H1 (cell line): ENCODE measurements around the gene STAT1. TPM values are rescaled to one million over a fixed set of nuclear protein-coding genes. Genes with fewer than 3 reads are reported as not detected.
A peak's percentile ranks its signal among the peaks of the same experiment; 100 is the strongest.

Experiments used
- CTCF ChIA-PET: fragments of 300-600 bp; sonication (Branson Sonifier 250); formaldehyde crosslinking; loops from one replicate; lab custom pipeline; 2021; ENCODE audit not compliant: partially characterized antibody; lab: Charles Lee
- POLR2A ChIA-PET: fragments of 300-600 bp; sonication (Branson Sonifier 250); formaldehyde crosslinking; loops from one replicate; lab custom pipeline; 2021; ENCODE audit warnings: inconsistent platforms; ENCODE audit not compliant: partially characterized antibody; lab: Charles Lee
- DNase-seq, 2 experiments: peaks; one replicate each; pipeline versions ENCODE4 v3.0.0 to v3.0.0-alpha.2; 2010 to 2022; ENCODE audit warnings: low spot score in 2 of 2, low read depth in 1 of 2, mixed read lengths in 1 of 2
- FAIRE-seq: peaks from 2 replicates; lab custom pipeline; 2011; peaks lifted over from hg19 to GRCh38; lab: Jason Lieb, UNC
- H2AFZ ChIP-seq: 2 replicates; pipeline ENCODE4 v1.8.1; 2012; ENCODE audit warnings: low read length, inconsistent platforms
- H2AK5ac ChIP-seq: 2 replicates; pipeline ENCODE4 v1.6.1; 2013; ENCODE audit warnings: low read depth, low read length
- H2BK120ac ChIP-seq: replicated peaks from 2 replicates; pipeline ENCODE3; 2013; ENCODE audit warnings: low read depth, low read length, inconsistent platforms
- H2BK12ac ChIP-seq: 2 replicates; pipeline ENCODE4 v1.6.1; 2013; ENCODE audit warnings: low read depth, low read length
- H2BK15ac ChIP-seq: 2 replicates; pipeline ENCODE4 v1.6.1; 2013; ENCODE audit warnings: low read length
- H2BK20ac ChIP-seq: 2 replicates; pipeline ENCODE4 v1.6.1; 2013; ENCODE audit warnings: low read length
- H2BK5ac ChIP-seq: 2 replicates; pipeline ENCODE4 v1.6.1; 2013; ENCODE audit warnings: low read depth, low read length
- H3K14ac ChIP-seq: 2 replicates; pipeline ENCODE4 v1.6.1; 2013; ENCODE audit warnings: inconsistent platforms; ENCODE audit not compliant: insufficient read length
- H3K18ac ChIP-seq: 2 replicates; pipeline ENCODE4 v1.6.1; 2013; ENCODE audit warnings: low read length; ENCODE audit errors: extremely low read depth
- H3K23ac ChIP-seq: 2 replicates; pipeline ENCODE4 v1.6.1; 2013; ENCODE audit warnings: inconsistent platforms; ENCODE audit not compliant: insufficient read length
- H3K23me2 ChIP-seq: 2 replicates; pipeline ENCODE4 v1.6.1; 2013; ENCODE audit warnings: low read depth, low read length
- H3K27ac ChIP-seq: 2 replicates; pipeline ENCODE4 v1.6.1; 2011; ENCODE audit warnings: low read depth, low read length, inconsistent platforms
- H3K27me3 ChIP-seq, 4 experiments: replicated peaks in 1 of 4; 1 replicate in 1 of 4; 2 replicates in 3 of 4; pipeline versions ENCODE4 v1.6.1 to v1.8.1; 2011 to 2013; ENCODE audit warnings: low read length in 3 of 4, mild to moderate bottlenecking in 3 of 4, inconsistent platforms in 2 of 4, mixed read lengths in 2 of 4, moderate library complexity in 1 of 4; ENCODE audit not compliant: control insufficient read depth in 3 of 4, insufficient read depth in 3 of 4; ENCODE audit errors: extremely low read depth in 1 of 4
- H3K36me3 ChIP-seq, 4 experiments: 2 replicates each; pipeline versions ENCODE4 v1.6.1 to v1.8.1; 2011 to 2013; ENCODE audit warnings: mild to moderate bottlenecking in 4 of 4, low read length in 3 of 4, moderate library complexity in 2 of 4, control low read depth in 1 of 4, inconsistent platforms in 1 of 4; ENCODE audit not compliant: insufficient read depth in 4 of 4, control insufficient read depth in 2 of 4
- H3K4ac ChIP-seq: replicated peaks from 2 replicates; pipeline ENCODE3; 2013; ENCODE audit warnings: low read length, low read depth, mixed read lengths, inconsistent platforms; ENCODE audit not compliant: insufficient read length
- H3K4me1 ChIP-seq, 4 experiments: replicated peaks in 1 of 4; 1 replicate in 1 of 4; 2 replicates in 3 of 4; pipeline versions ENCODE4 v1.6.1 to v1.8.1; 2011 to 2013; ENCODE audit warnings: low read length in 3 of 4, inconsistent platforms in 2 of 4, mixed read lengths in 1 of 4; ENCODE audit not compliant: insufficient read depth in 4 of 4, control insufficient read depth in 3 of 4
- H3K4me2 ChIP-seq, 2 experiments: 2 replicates each; pipeline versions ENCODE4 v1.6.1 to v1.8.1; 2011 to 2013; ENCODE audit warnings: low read depth in 2 of 2, low read length in 2 of 2, control low read depth in 1 of 2, inconsistent platforms in 1 of 2, mild to moderate bottlenecking in 1 of 2; ENCODE audit not compliant: insufficient read depth in 1 of 2
- H3K4me3 ChIP-seq, 4 experiments: fragments of 200-600, 300-600 bp in 1 of 4; sonication (generic), shearing (Covaris generic), sonication (Bioruptor Twin) in 1 of 4; 2 replicates each; pipeline versions ENCODE4 v1.5.1 to v1.8.1; 2011 to 2016; ENCODE audit warnings: low read length in 4 of 4, low read depth in 3 of 4, control low read depth in 2 of 4, inconsistent platforms in 2 of 4, mild to moderate bottlenecking in 2 of 4, mixed read lengths in 1 of 4, moderate library complexity in 1 of 4; ENCODE audit not compliant: insufficient read depth in 2 of 4; ENCODE audit errors: extremely low read depth in 1 of 4
- H3K56ac ChIP-seq: replicated peaks from 2 replicates; pipeline ENCODE3; 2013; ENCODE audit warnings: low read depth, mild to moderate bottlenecking, mixed read lengths, low read length, inconsistent platforms; ENCODE audit not compliant: insufficient read length
- H3K79me1 ChIP-seq: 2 replicates; pipeline ENCODE4 v1.6.1; 2013; ENCODE audit warnings: low read depth, low read length, control low read depth
- H3K79me2 ChIP-seq, 2 experiments: 2 replicates each; pipeline versions ENCODE4 v1.6.1 to v1.8.1; 2012 to 2013; ENCODE audit warnings: low read length in 2 of 2, mild to moderate bottlenecking in 2 of 2, inconsistent platforms in 1 of 2; ENCODE audit not compliant: insufficient read depth in 2 of 2, control insufficient read depth in 1 of 2
- H3K9ac ChIP-seq, 4 experiments: replicated peaks in 1 of 4; 1 replicate in 1 of 4; 2 replicates in 3 of 4; pipeline versions ENCODE4 v1.6.1 to v1.8.1; 2011 to 2013; ENCODE audit warnings: low read depth in 3 of 4, low read length in 3 of 4, control low read depth in 2 of 4, mild to moderate bottlenecking in 2 of 4, moderate library complexity in 2 of 4, inconsistent platforms in 1 of 4; ENCODE audit errors: extremely low read depth in 1 of 4
- H3K9me3 ChIP-seq, 2 experiments: 2 replicates each; pipeline versions ENCODE4 v1.6.1 to v1.8.1; 2012 to 2013; ENCODE audit warnings: mild to moderate bottlenecking in 2 of 2, moderate library complexity in 2 of 2, control low read depth in 1 of 2, inconsistent platforms in 1 of 2, low read depth in 1 of 2, low read length in 1 of 2, mixed read lengths in 1 of 2; ENCODE audit not compliant: insufficient read depth in 2 of 2
- H4K20me1 ChIP-seq, 2 experiments: replicated peaks in 1 of 2; 2 replicates each; pipeline versions ENCODE3 to v1.8.1; 2011 to 2013; ENCODE audit warnings: inconsistent platforms in 2 of 2, low read length in 2 of 2, mild to moderate bottlenecking in 1 of 2; ENCODE audit not compliant: insufficient read depth in 2 of 2, control insufficient read depth in 1 of 2
- H4K5ac ChIP-seq: 2 replicates; pipeline ENCODE4 v1.6.1; 2013; ENCODE audit warnings: low read length, low read depth, mixed read lengths, inconsistent platforms; ENCODE audit not compliant: insufficient read length
- H4K8ac ChIP-seq: 2 replicates; pipeline ENCODE4 v1.8.0; 2013; ENCODE audit warnings: mild to moderate bottlenecking, moderate library complexity, low read length, inconsistent platforms; ENCODE audit not compliant: insufficient read depth; ENCODE audit errors: extremely low read depth
- H4K91ac ChIP-seq: replicated peaks from 2 replicates; pipeline ENCODE3; 2013; ENCODE audit warnings: low read length, mixed read lengths, inconsistent platforms; ENCODE audit not compliant: insufficient read length
- CBX5 ChIP-seq: fragments of 300-800, 300-1000 bp; sonication (generic); IDR thresholded peaks from 2 replicates; pipeline ENCODE4 v1.7.1; 2016; ENCODE audit warnings: antibody characterized with exemption, low read length, low read depth
- CTBP2 ChIP-seq: IDR thresholded peaks from 2 replicates; pipeline ENCODE4 v1.7.0; 2011; ENCODE audit warnings: borderline replicate concordance, mild to moderate bottlenecking, moderate library complexity, mixed read lengths, low read length; ENCODE audit not compliant: insufficient read depth, insufficient read length
- CTCF ChIP-seq, 3 experiments: IDR thresholded peaks; 1 replicate in 2 of 3; 2 replicates in 1 of 3; pipeline versions ENCODE4 v1.5.1 to v1.6.1; 2011; ENCODE audit warnings: low read length in 3 of 3, mild to moderate bottlenecking in 3 of 3, inconsistent platforms in 2 of 3, low read depth in 1 of 3, moderate library complexity in 1 of 3; ENCODE audit not compliant: insufficient read depth in 1 of 3; ENCODE audit errors: control extremely low read depth in 1 of 3
- GABPA ChIP-seq: IDR thresholded peaks from 2 replicates; pipeline ENCODE4 v1.6.1; 2011; ENCODE audit warnings: mild to moderate bottlenecking, low read length, moderate library complexity, borderline replicate concordance; ENCODE audit not compliant: insufficient read depth
- HDAC2 ChIP-seq, 2 experiments: fragments of 300-600 bp in 1 of 2; sonication (generic) in 1 of 2; IDR thresholded peaks; 2 replicates each; pipeline ENCODE4 v1.6.1; 2011 to 2012; ENCODE audit warnings: low read depth in 2 of 2, low read length in 2 of 2, mild to moderate bottlenecking in 2 of 2, moderate library complexity in 2 of 2, borderline replicate concordance in 1 of 2, inconsistent platforms in 1 of 2
- MAFK ChIP-seq: IDR thresholded peaks from 2 replicates; pipeline ENCODE4 v1.6.1; 2012; ENCODE audit warnings: low read depth, mild to moderate bottlenecking, improper control_type of control experiment, low read length
- RNF2 ChIP-seq: fragments of 200-900, 300-1000 bp; sonication (generic); IDR thresholded peaks from 2 replicates; pipeline ENCODE4 v1.7.1; 2016; ENCODE audit warnings: borderline replicate concordance, low read depth, mild to moderate bottlenecking, antibody characterized with exemption, low read length; ENCODE audit not compliant: poor library complexity, severe bottlenecking; ENCODE audit errors: missing control alignments
- TEAD4 ChIP-seq: IDR thresholded peaks from 2 replicates; pipeline ENCODE4 v1.6.1; 2012; ENCODE audit warnings: low read depth, low read length, inconsistent platforms, mixed read lengths
- WGBS, 2 experiments: shearing (Covaris generic) in 1 of 2; methylation state at CpG; one replicate each; pipeline versions ENCODE4 v1.1.6 to v1.1.7; 2013 to 2015; ENCODE audit warnings: low lambda C conversion rate in 2 of 2, mixed read lengths in 2 of 2, inconsistent platforms in 1 of 2, low coverage in 1 of 2, missing lambda C conversion rate in 1 of 2; ENCODE audit not compliant: insufficient replicate concordance in 2 of 2, insufficient coverage in 1 of 2, insufficient read length in 1 of 2; ENCODE audit errors: extremely low coverage in 1 of 2, missing lambda C conversion rate in 1 of 2; 5-methylcytosine and 5-hydroxymethylcytosine counted together
- polyA plus RNA-seq, 7 experiments: library from polyadenylated mRNA; depleted of rRNA in 3 of 7; stranded (reverse) in 5 of 7; unstranded in 2 of 7; fragments of >200 nt in 5 of 7; fragments of 200-250 nt in 2 of 7; gene quantifications; 1 replicate in 5 of 7; 2 replicates in 1 of 7; 4 replicates in 1 of 7; pipeline versions ENCODE4 v1.2.1 to v1.2.3, GENCODE V29; 2011 to 2013; ENCODE audit warnings: missing spikeins in 2 of 7, mixed read lengths in 2 of 7
- total RNA-seq: library from RNA; stranded (reverse); fragmentation: NEBNext Ultra II Directional; extraction: Animal tissue kit (Norgen Biotek cat#: 25700); gene quantifications from 2 replicates; pipeline ENCODE4 v1.2.1, GENCODE V29; 2021

The STAT1 gene
- total and polyA plus RNA-seq, 2 of the 8 experiments (the other 6 are each of a cell fraction or from before 2014, with no cell fraction given): 20.3 to 43.0 TPM

DNA sequence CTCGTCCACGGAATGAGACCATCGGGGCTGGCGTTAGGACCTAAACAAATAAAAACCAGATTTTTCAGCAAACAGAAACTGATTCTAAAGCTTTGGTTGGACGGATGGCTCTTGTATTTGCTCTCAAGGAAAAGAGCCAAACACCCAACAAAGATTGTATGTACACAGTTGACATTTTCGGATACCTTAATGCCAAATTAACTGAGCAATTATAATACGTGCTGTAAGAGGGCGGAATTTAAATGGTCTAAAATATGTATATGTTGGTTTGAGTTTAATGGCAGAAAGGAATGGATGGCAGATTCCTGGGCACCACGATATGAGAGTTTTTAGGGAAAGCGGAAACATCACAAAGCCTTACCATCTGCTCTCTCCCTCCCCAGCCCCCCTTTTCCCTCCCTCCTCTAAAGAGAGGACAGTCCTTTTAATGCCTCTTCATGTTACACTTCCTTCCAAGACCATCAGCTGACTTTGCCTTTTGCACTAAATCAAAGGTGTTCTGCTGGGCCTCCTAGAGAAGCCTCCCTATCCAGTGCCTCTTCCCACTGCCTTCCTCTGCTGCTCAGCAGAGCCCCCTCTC lies 33.3 kb downstream of the STAT1 start:
- Histone ChIP-seq H3K4me3 (no peak overlapping the region), H3K4ac (no peak overlapping the region), H3K27ac (no peak overlapping the region), H3K79me2 (no peaks in the 10 kb centered on the region), H2BK20ac (no peak overlapping the region), H3K79me1 (no peaks in the 10 kb centered on the region), H3K4me1 (no peaks in the 10 kb centered on the region), H3K36me3 (peaks cover 21 to 84% (median 65%) of the 10 kb centered on the region in 4 experiments), H3K23me2 (no peaks in the 10 kb centered on the region), H3K18ac (no peak overlapping the region), H2BK5ac (no peak overlapping the region), H2BK120ac (no peak overlapping the region), H3K23ac (no peak overlapping the region), H3K56ac (peak overlapping the region; percentile 5), H3K9me3 (no peaks in the 10 kb centered on the region), H2AK5ac (no peak overlapping the region), H3K14ac (no peak overlapping the region), H3K4me2 (no peak overlapping the region), H4K5ac (no peak overlapping the region), H2BK15ac (no peak overlapping the region), H3K27me3 (no peaks in the 10 kb centered on the region), H2BK12ac (no peak overlapping the region), H3K9ac (no peak overlapping the region), H2AFZ (no peak overlapping the region), H4K91ac (no peak overlapping the region), H4K20me1 (peaks cover 0 to 1% of the 10 kb centered on the region in 2 experiments), H4K8ac (no peak overlapping the region)
- no peak for DNase-seq
- ChIA-PET POLR2A (interaction anchor here (1.2 kb wide), 1 partner anchor 197 kb away, joined by 3 read pairs; no protein-coding TSS in a partner anchor), CTCF (interaction anchor here (1.0 to 1.8 kb wide), 2 partner anchors 198 to 200 kb away, joined by 3 to 4 read pairs; no protein-coding TSS in a partner anchor)
- FAIRE-seq: no peak
- WGBS, 2 experiments: 91% methylated on average over 10 of the region's 10 CpGs; no CpG with 5 or more reads in 1 of the 2 experiments
- no peak for TF ChIP-seq CTBP2
- no peak for TF ChIP-seq CBX5
- TF ChIP-seq GABPA: no peak
- no peak for TF ChIP-seq MAFK
- TF ChIP-seq TEAD4: no peak
- no peak for TF ChIP-seq RNF2
- TF ChIP-seq HDAC2 (IDR thresholded peaks at IDR 0.05; ENCODE audit: borderline replicate concordance in 1 of 2, low read depth in 2 of 2, low read length in 2 of 2): no peak
- TF ChIP-seq CTCF (IDR thresholded peaks at IDR 0.05; ENCODE audit: control extremely low read depth in 1 of 3, insufficient read depth in 1 of 3, low read depth in 1 of 3, low read length in 3 of 3): no peak
